GM06990 (cell line): ENCODE measurements around the gene S100A5.

Experiments
- DNase-seq: peaks from one replicate; pipeline ENCODE4 v3.0.0-alpha.2; 2011; ENCODE audit not compliant: insufficient read length; ENCODE audit errors: extremely low read depth
- H3K27me3 ChIP-seq: replicated peaks from 2 replicates; pipeline ENCODE4 v1.6.0; 2011; ENCODE audit warnings: low read length; ENCODE audit not compliant: control insufficient read depth, insufficient read depth
- H3K36me3 ChIP-seq: 2 replicates; pipeline ENCODE4 v1.5.1; 2011; ENCODE audit warnings: low read length; ENCODE audit not compliant: control insufficient read depth, insufficient read depth
- H3K4me3 ChIP-seq: replicated peaks from 2 replicates; pipeline ENCODE4 v1.5.1; 2011; ENCODE audit warnings: low read depth, mild to moderate bottlenecking, control low read depth, low read length
- CTCF ChIP-seq: IDR thresholded peaks from 2 replicates; pipeline ENCODE4 v1.5.1; 2011; ENCODE audit warnings: low read length, control low read depth, mild to moderate bottlenecking, inconsistent platforms; ENCODE audit not compliant: insufficient read depth, poor library complexity, severe bottlenecking

The S100A5 gene

GRCh38 chr1:153561466-153561985 lies 20.8 kb upstream of the S100A5 start:
- no peak overlapping the region for H3K4me3 ChIP-seq
- no peak for DNase-seq
- no peak for TF ChIP-seq CTCF
- H3K36me3 ChIP-seq, result no peaks in the 10 kb centered on the region
- no peaks in the 10 kb centered on the region for H3K27me3 ChIP-seq

GRCh38 chr1:153560771-153561465 lies 20.2 kb upstream of the S100A5 start:
- no peak for DNase-seq
- Histone ChIP-seq H3K27me3 (no peaks in the 10 kb centered on the region), H3K4me3 (no peak overlapping the region), H3K36me3 (no peaks in the 10 kb centered on the region)
- TF ChIP-seq CTCF, result no peak

GRCh38 chr1:153560241-153560640 lies 19.5 kb upstream of the S100A5 start:
- no peak overlapping the region for H3K4me3 ChIP-seq
- no peaks in the 10 kb centered on the region for H3K27me3 ChIP-seq
- no peaks in the 10 kb centered on the region for H3K36me3 ChIP-seq
- TF ChIP-seq CTCF, result no peak
- no peak for DNase-seq

- DNase-seq, result no peak
- Histone ChIP-seq H3K27me3 (no peaks in the 10 kb centered on the region), H3K36me3 (no peaks in the 10 kb centered on the region)
Observed at GRCh38 chr1:153557877-153558276, 17.1 kb upstream of the S100A5 start.

GRCh38 chr1:153556348-153556747 lies 15.6 kb upstream of the S100A5 start:
- Histone ChIP-seq H3K4me3 (no peak overlapping the region), H3K36me3 (no peaks in the 10 kb centered on the region), H3K27me3 (no peaks in the 10 kb centered on the region)
- DNase-seq, result no peak
- no peak for TF ChIP-seq CTCF

More at GRCh38 chr1:153557877-153558276, 17.1 kb upstream of the S100A5 start:
- TF ChIP-seq CTCF, result no peak
- H3K4me3 ChIP-seq, result no peak overlapping the region
